K562 (cell line): ENCODE measurements around the gene C12orf43. TPM values are rescaled to one million over a fixed set of nuclear protein-coding genes. Genes with fewer than 3 reads are reported as not detected.
A peak's percentile ranks its signal among the peaks of the same experiment; 100 is the strongest.

ENCODE experiments used
- ATAC-seq: fragments of 200-7000 bp; cut with Tn5 transposase; 3 replicates; pipeline ENCODE4 v1.9.1; 2020; ENCODE audit warnings: moderate library complexity
- BruUV-seq: library from RNA; stranded (reverse); fragments of 400-500 nt; replicated peaks from 2 replicates; lab custom pipeline; 2021; lab: Mats Ljungman, UMichigan
- CTCF ChIA-PET: fragments of 300-600 bp; formaldehyde crosslinking; extraction: SDS; loops from one replicate; lab custom pipeline; 2021; ENCODE audit warnings: low intra/inter-chr PET ratio; lab: Yijun Ruan, JAX
- POLR2A ChIA-PET: fragments of 300-600, 350-650 bp; sonication (Branson Sonifier 250); formaldehyde crosslinking; extraction: SDS; loops from one replicate; lab custom pipeline; 2021; ENCODE audit warnings: antibody characterized with exemption, inconsistent platforms; lab: Yijun Ruan, JAX
- DNase-seq, 4 experiments: peaks; one replicate each; pipeline versions ENCODE4 v3.0.0 to v3.0.0-alpha.2; 2011 to 2018; ENCODE audit warnings: low spot score in 3 of 4, mixed read lengths in 3 of 4; ENCODE audit errors: extremely low read depth in 1 of 4
- FAIRE-seq: peaks from 2 replicates; lab custom pipeline; 2011; peaks lifted over from hg19 to GRCh38; lab: Jason Lieb, UNC
- H2AFZ ChIP-seq: 2 replicates; pipeline ENCODE4 v1.6.0; 2011; ENCODE audit warnings: low read depth, low read length, control low read depth, inconsistent platforms
- H3K27ac ChIP-seq: fragments of 200-600 bp; 3 replicates; pipeline ENCODE4 v1.8.0; 2011; ENCODE audit warnings: low read depth, mild to moderate bottlenecking, control low read depth, inconsistent platforms, low read length, moderate library complexity, mixed read lengths; ENCODE audit errors: extremely low read depth
- H3K27me3 ChIP-seq, 2 experiments: fragments of 300-600 bp in 1 of 2; 2 replicates in 1 of 2; 3 replicates in 1 of 2; pipeline versions ENCODE4 v1.6.0 to v1.8.0; 2011; ENCODE audit warnings: inconsistent platforms in 2 of 2, low read length in 2 of 2, mild to moderate bottlenecking in 1 of 2, mixed read lengths in 1 of 2, moderate library complexity in 1 of 2; ENCODE audit not compliant: control insufficient read depth in 2 of 2, insufficient read depth in 2 of 2
- H3K36me3 ChIP-seq: fragments of 300-600 bp; 3 replicates; pipeline ENCODE4 v1.8.0; 2011; ENCODE audit warnings: mild to moderate bottlenecking, low read length, inconsistent platforms; ENCODE audit not compliant: control insufficient read depth, insufficient read depth
- H3K4me1 ChIP-seq, 2 experiments: fragments of 200-600 bp in 1 of 2; replicated peaks in 1 of 2; 2 replicates in 1 of 2; 3 replicates in 1 of 2; pipeline versions ENCODE4 v1.5.1 to v1.8.0; 2011; ENCODE audit warnings: inconsistent platforms in 2 of 2, low read length in 2 of 2, mild to moderate bottlenecking in 1 of 2, mixed read lengths in 1 of 2, moderate library complexity in 1 of 2; ENCODE audit not compliant: control insufficient read depth in 2 of 2, insufficient read depth in 2 of 2
- H3K4me2 ChIP-seq: 2 replicates; pipeline ENCODE4 v1.6.1; 2011; ENCODE audit warnings: low read length, control low read depth, inconsistent platforms, mixed read lengths; ENCODE audit not compliant: insufficient read depth
- H3K4me3 ChIP-seq: fragments of 200-600 bp; sonication (generic), shearing (Covaris generic); 2 replicates; pipeline ENCODE4 v1.5.1; 2016; ENCODE audit warnings: control low read depth, inconsistent platforms
- H3K79me2 ChIP-seq: fragments of 200-600 bp; 3 replicates; pipeline ENCODE4 v1.8.0; 2011; ENCODE audit warnings: low read length, inconsistent platforms; ENCODE audit not compliant: control insufficient read depth, insufficient read depth
- H3K9ac ChIP-seq, 2 experiments: 2 replicates each; pipeline versions ENCODE4 v1.6.0 to v1.6.1; 2011; ENCODE audit warnings: low read depth in 2 of 2, low read length in 2 of 2, control low read depth in 1 of 2, inconsistent platforms in 1 of 2, mild to moderate bottlenecking in 1 of 2, mixed read lengths in 1 of 2; ENCODE audit not compliant: insufficient read depth in 1 of 2
- H3K9me1 ChIP-seq: one replicate; pipeline ENCODE4 v1.6.0; 2011; ENCODE audit warnings: inconsistent platforms, mild to moderate bottlenecking, low read length, moderate library complexity; ENCODE audit not compliant: control insufficient read depth, insufficient read depth
- H3K9me3 ChIP-seq: replicated peaks from 2 replicates; pipeline ENCODE4 v1.5.1; 2011; ENCODE audit warnings: low read depth, low read length, inconsistent platforms; ENCODE audit not compliant: control insufficient read depth, insufficient read depth
- H4K20me1 ChIP-seq: replicated peaks from 2 replicates; pipeline ENCODE4 v1.6.1; 2011; ENCODE audit warnings: low read length, inconsistent platforms, mixed read lengths; ENCODE audit not compliant: control insufficient read depth, insufficient read depth
- BCOR ChIP-seq: fragments of 450-650 bp; IDR thresholded peaks from 2 replicates; pipeline ENCODE4 v1.6.1; 2016
- KLF10 ChIP-seq: fragments of 250-450 bp; sonication (Bioruptor Pico); IDR thresholded peaks from 2 replicates; pipeline ENCODE4 v1.6.1; 2021; ENCODE audit warnings: matching md5 sums
- RBM25 ChIP-seq: fragments of 200-400 bp; formaldehyde crosslinking; IDR thresholded peaks from 2 replicates; pipeline ENCODE4 v1.6.1; 2018; ENCODE audit warnings: low read length, low read depth, moderate library complexity; ENCODE audit not compliant: severe bottlenecking
- WGBS: fragments of 100-300 bp; shearing (Covaris generic); methylation state at CpG from one replicate; pipeline ENCODE4 v1.1.6; 2016; ENCODE audit warnings: low coverage, mixed read lengths; ENCODE audit not compliant: insufficient coverage; ENCODE audit errors: missing lambda C conversion rate; 5-methylcytosine and 5-hydroxymethylcytosine counted together
- in situ Hi-C: fragments of 300-500 bp; cut with MboI; formaldehyde crosslinking; loops from 4 replicates; pipeline ENCODE4 v1.15.0; 2018; ENCODE audit warnings: inconsistent platforms, mixed read lengths
- intact Hi-C: fragments of 100-400 bp; cut with micrococcal nuclease; formaldehyde crosslinking; loops from 2 replicates; pipeline ENCODE4 v1.14.2; 2022
- polyA plus RNA-seq, 8 experiments: library from polyadenylated mRNA; depleted of rRNA in 4 of 8; stranded (reverse) in 5 of 8; unstranded in 3 of 8; fragments of >200 nt; fragmentation: Nextera tagmentation in 2 of 8; fragmentation: Illumina TruSeq in 1 of 8; extraction: Ambion mirVana in 2 of 8; extraction: Trizol in 1 of 8; gene quantifications; 2 replicates each; pipeline versions ENCODE4 v1.2.1 to v1.2.3, GENCODE V29; 2011 to 2014; ENCODE audit warnings: inconsistent platforms in 1 of 8, missing spikeins in 1 of 8
- total RNA-seq, 7 experiments: library from RNA; depleted of rRNA in 6 of 7; stranded (reverse); fragments of >200 nt in 6 of 7; fragmentation: Illumina TruSeq in 2 of 7; extraction: Trizol in 2 of 7; gene quantifications; 2 replicates each; pipeline versions ENCODE4 v1.2.1 to v1.2.3, GENCODE V29; 2011 to 2021; ENCODE audit warnings: low replicate concordance in 1 of 7

Gene C12orf43
- total and polyA plus RNA-seq, 9 of the 15 experiments (the other 6 are each of a cell fraction or from before 2014, with no cell fraction given), result 4.3 to 22.2 (median 16.8) TPM

DNA sequence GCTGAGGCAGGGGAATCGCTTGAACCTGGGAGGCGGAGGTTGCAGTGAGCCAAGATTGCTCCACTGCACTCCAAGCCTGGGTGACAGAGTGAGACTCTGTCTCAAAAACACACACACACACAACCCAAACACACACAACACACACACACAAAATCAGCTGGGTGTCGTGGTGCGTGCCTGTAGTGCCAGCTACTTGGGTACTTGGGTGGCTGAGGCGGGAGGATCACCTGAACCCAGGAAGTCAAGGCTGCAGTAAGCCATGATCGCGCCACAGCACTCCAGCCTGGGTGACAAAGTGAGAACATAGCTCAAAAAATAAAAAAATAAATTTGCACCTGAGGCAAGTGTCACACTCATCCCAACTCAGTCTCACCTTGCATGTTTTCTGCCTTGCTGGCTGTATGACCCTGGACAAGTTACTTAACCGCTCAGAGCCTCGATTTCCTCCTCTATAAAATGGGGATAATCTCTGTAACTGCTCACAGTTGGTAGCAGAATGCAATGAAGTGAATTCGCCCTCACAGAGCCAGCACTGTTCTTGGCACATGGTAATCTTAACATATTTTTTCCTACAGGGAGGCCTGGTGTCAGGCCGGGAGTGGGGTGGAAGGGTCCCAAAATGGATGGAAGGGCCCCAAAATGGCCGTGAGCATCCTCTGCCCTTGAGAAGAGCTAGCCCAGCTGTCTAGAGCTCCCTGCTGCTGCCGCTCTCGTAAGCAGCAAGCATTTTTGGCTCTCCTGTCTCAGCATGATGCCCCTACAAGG is 38.6 kb downstream of the C12orf43 start:
- no peak for TF ChIP-seq KLF10
- TF ChIP-seq BCOR, result 0 out of 2 replicates have a peak, but pooled peaks have one; percentile 8
- TF ChIP-seq RBM25, result peak; percentile 48
- 38% methylated on average over 13 of the region's 14 CpGs for WGBS
- no peak for FAIRE-seq
- H4K20me1 ChIP-seq, result no peaks in the 10 kb centered on the region
- H3K27me3 ChIP-seq, result no peaks in the 10 kb centered on the region
- no TSS peak for BruUV-seq
- CTCF ChIA-PET, result interaction anchor here (0.6 kb wide), 1 partner anchor 407 kb away, joined by 3 read pairs; no protein-coding TSS in a partner anchor
- no peaks in the 10 kb centered on the region for H3K9me3 ChIP-seq
- H3K36me3 ChIP-seq, result no peaks in the 10 kb centered on the region
- no peak for DNase-seq
- no peak overlapping the region for H3K4me2 ChIP-seq
- POLR2A ChIA-PET, result interaction anchor here (0.6 kb wide), 2 partner anchors 55 to 120 kb away, joined by 3 read pairs; no protein-coding TSS in a partner anchor
- H3K79me2 ChIP-seq, result no peaks in the 10 kb centered on the region
- no peak for ATAC-seq
- in situ Hi-C loops, result no loop called here
- H3K9ac ChIP-seq, result no peak overlapping the region
- no peak overlapping the region for H2AFZ ChIP-seq
- intact Hi-C loops, result no loop called here
- no peak overlapping the region for H3K4me3 ChIP-seq
- H3K27ac ChIP-seq, result no peak overlapping the region
- peaks cover 0 to 10% of the 10 kb centered on the region in 2 experiments; a peak in 2 of 5 replicates for H3K4me1 ChIP-seq
- no peaks in the 10 kb centered on the region for H3K9me1 ChIP-seq
